ENCODE results near the gene HAGH. TPM values are rescaled to one million over a fixed set of nuclear protein-coding genes. Genes with fewer than 3 reads are reported as not detected.
A peak's percentile ranks its signal among the peaks of the same experiment; 100 is the strongest.
"Not testable (repeated sequence)": the region's sequence is repeated elsewhere in the genome, so short reads cannot be mapped to it uniquely, and the experiment has no call there.

The HAGH gene
- polyA plus RNA-seq, 2 of the 4 experiments (the other 2 are of a cell fraction), result 34.9 to 66.4 TPM

DNA sequence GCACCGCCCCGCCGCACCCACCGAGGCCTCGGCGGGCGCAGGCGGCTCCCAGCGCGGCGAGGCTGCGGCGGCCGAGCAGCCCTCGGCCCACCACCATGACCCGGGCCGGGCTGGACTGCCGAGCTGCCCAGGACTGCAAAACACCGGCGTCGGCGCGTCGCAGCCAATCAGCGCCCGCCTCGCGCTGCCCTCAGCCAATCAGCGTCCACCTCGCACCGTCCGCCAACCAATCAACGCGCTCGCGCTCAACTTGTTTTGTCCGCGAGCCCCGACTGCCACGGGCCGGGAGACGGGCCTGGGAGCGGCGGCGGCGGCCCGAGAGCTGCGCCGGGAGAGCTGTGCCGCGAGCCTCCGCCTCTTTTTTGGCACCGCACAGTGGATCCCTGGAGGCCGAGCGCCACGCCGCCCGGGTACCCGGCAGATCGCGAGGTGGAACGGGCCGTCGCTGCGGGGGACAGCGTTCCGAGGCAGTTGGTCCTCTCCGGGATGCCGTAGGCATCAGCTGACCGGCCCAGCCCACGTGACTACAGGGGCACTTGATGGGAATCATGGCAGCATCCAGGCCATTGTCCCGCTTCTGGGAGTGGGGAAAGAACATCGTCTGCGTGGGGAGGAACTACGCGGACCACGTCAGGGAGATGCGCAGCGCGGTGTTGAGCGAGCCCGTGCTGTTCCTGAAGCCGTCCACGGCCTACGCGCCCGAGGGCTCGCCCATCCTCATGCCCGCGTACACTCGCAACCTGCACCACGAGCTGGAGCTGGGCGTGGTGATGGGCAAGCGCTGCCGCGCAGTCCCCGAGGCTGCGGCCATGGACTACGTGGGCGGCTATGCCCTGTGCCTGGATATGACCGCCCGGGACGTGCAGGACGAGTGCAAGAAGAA is at the start of gene HAGH, which contains the start of gene FAHD1 (continued):
- TF ChIP-seq NPAS2 (CRISPR knock-in tag; IDR thresholded peaks at IDR 0.05; ENCODE audit: borderline replicate concordance), result no peak; the same call in 1 of the 2 replicates
- TF ChIP-seq KDM5A (IDR thresholded peaks at IDR 0.05), result peak; percentile 99
- TF ChIP-seq PHF8 (IDR thresholded peaks at IDR 0.05; ENCODE audit: borderline replicate concordance, low read depth), result peak; percentile 58; the same call in 1 of the 2 replicates
- TF ChIP-seq MAX (IDR thresholded peaks at IDR 0.05), result peak; percentile 98
- no peak for TF ChIP-seq ZC3H11A (IDR thresholded peaks at IDR 0.05)
- TF ChIP-seq KDM1A (IDR thresholded peaks at IDR 0.05; ENCODE audit: low read depth), result no peak
- no peak; a peak in 1 of 4 replicates for TF ChIP-seq CEBPB (IDR thresholded peaks at IDR 0.05)
- TF ChIP-seq EHMT2 (IDR thresholded peaks at IDR 0.05; ENCODE audit: low read depth), result no peak
- no peak for TF ChIP-seq TP53 (CRISPR knock-in tag; IDR thresholded peaks at IDR 0.05)
- peak; percentile 50; the same call in 1 of the 2 replicates for TF ChIP-seq GATA3 (IDR thresholded peaks at IDR 0.05; ENCODE audit: borderline replicate concordance)
- TF ChIP-seq, protein P1, sequence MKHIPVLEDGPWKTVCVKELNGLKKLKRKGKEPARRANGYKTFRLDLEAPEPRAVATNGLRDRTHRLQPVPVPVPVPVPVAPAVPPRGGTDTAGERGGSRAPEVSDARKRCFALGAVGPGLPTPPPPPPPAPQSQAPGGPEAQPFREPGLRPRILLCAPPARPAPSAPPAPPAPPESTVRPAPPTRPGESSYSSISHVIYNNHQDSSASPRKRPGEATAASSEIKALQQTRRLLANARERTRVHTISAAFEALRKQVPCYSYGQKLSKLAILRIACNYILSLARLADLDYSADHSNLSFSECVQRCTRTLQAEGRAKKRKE (CRISPR knock-in tag; IDR thresholded peaks at IDR 0.05; ENCODE audit: low read depth), result no peak
- peak; percentile 1 for TF ChIP-seq MAFK (IDR thresholded peaks at IDR 0.05; ENCODE audit: partially characterized antibody)
- TF ChIP-seq EP300 (IDR thresholded peaks at IDR 0.05), result no peak
- peak; percentile 91 for TF ChIP-seq RFX5 (IDR thresholded peaks at IDR 0.05)
- TF ChIP-seq RCOR1 (IDR thresholded peaks at IDR 0.05; ENCODE audit: low read depth, low read length), result no peak
- no peak for TF ChIP-seq RAD21 (conservative IDR thresholded peaks at IDR 0.05 in 1 of 2, IDR thresholded peaks at IDR 0.05 in 1 of 2)
- TF ChIP-seq, protein P2, sequence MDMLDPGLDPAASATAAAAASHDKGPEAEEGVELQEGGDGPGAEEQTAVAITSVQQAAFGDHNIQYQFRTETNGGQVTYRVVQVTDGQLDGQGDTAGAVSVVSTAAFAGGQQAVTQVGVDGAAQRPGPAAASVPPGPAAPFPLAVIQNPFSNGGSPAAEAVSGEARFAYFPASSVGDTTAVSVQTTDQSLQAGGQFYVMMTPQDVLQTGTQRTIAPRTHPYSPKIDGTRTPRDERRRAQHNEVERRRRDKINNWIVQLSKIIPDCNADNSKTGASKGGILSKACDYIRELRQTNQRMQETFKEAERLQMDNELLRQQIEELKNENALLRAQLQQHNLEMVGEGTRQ (IDR thresholded peaks at IDR 0.05), result peak; percentile 99
- no peak for TF ChIP-seq SREBF2 (IDR thresholded peaks at IDR 0.05)
- TF ChIP-seq ZSCAN20 (CRISPR knock-in tag; IDR thresholded peaks at IDR 0.05), result no peak
- no peak for TF ChIP-seq SMC3 (IDR thresholded peaks at IDR 0.05)
- TF ChIP-seq HOXA7 (CRISPR knock-in tag; IDR thresholded peaks at IDR 0.05), result no peak
- TF ChIP-seq, protein P3, sequence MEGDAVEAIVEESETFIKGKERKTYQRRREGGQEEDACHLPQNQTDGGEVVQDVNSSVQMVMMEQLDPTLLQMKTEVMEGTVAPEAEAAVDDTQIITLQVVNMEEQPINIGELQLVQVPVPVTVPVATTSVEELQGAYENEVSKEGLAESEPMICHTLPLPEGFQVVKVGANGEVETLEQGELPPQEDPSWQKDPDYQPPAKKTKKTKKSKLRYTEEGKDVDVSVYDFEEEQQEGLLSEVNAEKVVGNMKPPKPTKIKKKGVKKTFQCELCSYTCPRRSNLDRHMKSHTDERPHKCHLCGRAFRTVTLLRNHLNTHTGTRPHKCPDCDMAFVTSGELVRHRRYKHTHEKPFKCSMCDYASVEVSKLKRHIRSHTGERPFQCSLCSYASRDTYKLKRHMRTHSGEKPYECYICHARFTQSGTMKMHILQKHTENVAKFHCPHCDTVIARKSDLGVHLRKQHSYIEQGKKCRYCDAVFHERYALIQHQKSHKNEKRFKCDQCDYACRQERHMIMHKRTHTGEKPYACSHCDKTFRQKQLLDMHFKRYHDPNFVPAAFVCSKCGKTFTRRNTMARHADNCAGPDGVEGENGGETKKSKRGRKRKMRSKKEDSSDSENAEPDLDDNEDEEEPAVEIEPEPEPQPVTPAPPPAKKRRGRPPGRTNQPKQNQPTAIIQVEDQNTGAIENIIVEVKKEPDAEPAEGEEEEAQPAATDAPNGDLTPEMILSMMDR (IDR thresholded peaks at IDR 0.05), result no peak
- TF ChIP-seq POLR2AphosphoS2 (conservative IDR thresholded peaks at IDR 0.05; ENCODE audit: low read length), result no peak
- TF ChIP-seq HEYL (CRISPR knock-in tag; IDR thresholded peaks at IDR 0.05), result no peak
- no peak for TF ChIP-seq CBX8 (IDR thresholded peaks at IDR 0.05)
- peak; percentile 99 for TF ChIP-seq HDAC2 (IDR thresholded peaks at IDR 0.05)
- TF ChIP-seq TFCP2L1 (CRISPR knock-in tag; IDR thresholded peaks at IDR 0.05), result 0 out of 2 replicates have a peak, but pooled peaks have one; percentile 5
- peak; percentile 76; the same call in 1 of the 2 replicates for TF ChIP-seq E2F6 (IDR thresholded peaks at IDR 0.05; ENCODE audit: borderline replicate concordance, low read depth)

- CTCF ChIA-PET, result interaction anchor here (0.8 to 25.7 kb wide), 5 partner anchors 8 to 55 kb away, joined by 3 to 396 read pairs (median 4); no protein-coding TSS in a partner anchor
- WGBS (ENCODE audit: missing lambda C conversion rate), result 92% methylated on average over 13 of the region's 13 CpGs
- peaks cover 21% of the 10 kb centered on the region for H3K4me1 ChIP-seq
- ATAC-seq; FAIRE-seq; H3K4me2 ChIP-seq; H3K27ac ChIP-seq; H3K4me3 ChIP-seq; POLR2A ChIA-PET; DNase-seq (ENCODE audit: low read depth in 1 of 2, low spot score in 1 of 2); H3K9me3 ChIP-seq: not testable (repeated sequence)
Measured at GRCh38 chr16:1876066-1876465, 49.4 kb upstream of the HAGH start.
